Vagina (tissue), 2 donors: ENCODE results near the gene TDRD7. TPM values are rescaled to one million over a fixed set of nuclear protein-coding genes. Genes with fewer than 3 reads are reported as not detected.
"Not testable (repeated sequence)": the region's sequence is repeated elsewhere in the genome, so short reads cannot be mapped to it uniquely, and the experiment has no call there.

Experiments used
- DNase-seq, 2 donors: peaks; one replicate each; pipeline ENCODE4 v3.0.0-alpha.2; 2017; ENCODE audit errors: extremely low spot score in 2 of 2
- H3K27ac ChIP-seq: fragments of 200-600 bp; sonication (generic); one replicate; pipeline ENCODE4 v1.5.1; 2019
- H3K27me3 ChIP-seq: fragments of 200-600 bp; sonication (generic); one replicate; pipeline ENCODE4 v1.5.1; 2019
- H3K36me3 ChIP-seq, 2 donors: fragments of 200-600 bp; sonication (generic); one replicate each; pipeline ENCODE4 v1.5.1; 2017 to 2019
- H3K4me1 ChIP-seq: fragments of 200-600 bp; sonication (generic); one replicate; pipeline ENCODE4 v1.5.1; 2019
- H3K4me3 ChIP-seq, 2 donors: fragments of 200-600 bp; sonication (generic); 1 replicate in 1 of 2; 2 replicates in 1 of 2; pipeline ENCODE4 v1.5.1; 2016 to 2019
- H3K9me3 ChIP-seq: fragments of 200-600 bp; sonication (generic); one replicate; pipeline ENCODE4 v1.5.1; 2019
- POLR2A ChIP-seq, 2 donors: fragments of 450-650 bp; IDR thresholded peaks; one replicate each; pipeline ENCODE4 v1.6.1; 2017; ENCODE audit warnings: antibody characterized with exemption in 2 of 2, mild to moderate bottlenecking in 2 of 2, moderate library complexity in 2 of 2
- POLR2AphosphoS5 ChIP-seq, 2 donors: sonication (generic); formaldehyde crosslinking; IDR thresholded peaks; one replicate each; pipeline ENCODE4 v1.9.0; 2017; ENCODE audit warnings: antibody characterized with exemption in 2 of 2, mild to moderate bottlenecking in 2 of 2, low read depth in 1 of 2; ENCODE audit not compliant: insufficient read depth in 1 of 2
- intact Hi-C: fragments of 100-400 bp; cut with DNase I; formaldehyde crosslinking; loops from one replicate; pipeline ENCODE4 v1.15.1; 2023
- total RNA-seq: library from RNA; depleted of rRNA; stranded (reverse); fragments of >200 nt; gene quantifications from one replicate; pipeline ENCODE4 v1.2.3, GENCODE V29; 2016
- TF ChIP-seq, protein P1 (sequence below), 3 experiments: fragments of 450-650 bp in 2 of 3; fragments of 200-600 bp in 1 of 3; sonication (generic) in 1 of 3; IDR thresholded peaks; one replicate each; pipeline ENCODE4 v1.5.1; 2017 to 2019; ENCODE audit warnings: antibody characterized with exemption in 3 of 3, mild to moderate bottlenecking in 2 of 3, moderate library complexity in 2 of 3

The TDRD7 gene
- total RNA-seq, 1 donor from 2014 or later: 13.5 TPM

DNA sequence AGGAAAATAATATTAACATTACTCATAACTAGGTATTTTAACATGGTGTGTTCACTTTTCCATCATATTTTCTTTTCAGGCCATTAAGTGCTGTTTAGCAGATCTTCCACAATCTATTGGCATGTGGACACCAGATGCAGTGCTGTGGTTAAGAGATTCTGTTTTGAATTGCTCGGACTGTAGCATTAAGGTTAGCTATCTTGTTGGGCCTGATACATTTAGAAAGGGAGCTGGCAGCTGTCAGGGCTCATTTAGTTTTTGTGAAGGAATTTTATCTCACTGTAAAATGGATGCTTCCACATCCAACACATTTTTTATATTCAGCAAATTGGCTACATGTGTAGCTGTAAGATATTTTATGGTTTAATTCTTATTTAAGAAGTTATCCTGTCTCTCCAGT, 68.9 kb downstream of the TDRD7 start:
- DNase-seq: no peak
- H3K36me3 ChIP-seq: peaks cover 0 to 15% of the 10 kb centered on the region in 2 donors
- no peaks in the 10 kb centered on the region for H3K27me3 ChIP-seq
- no peaks in the 10 kb centered on the region for H3K9me3 ChIP-seq
- intact Hi-C loops: no loop called here
- no peak overlapping the region for H3K27ac ChIP-seq
- H3K4me3 ChIP-seq: no peak overlapping the region
- TF ChIP-seq, protein P1, sequence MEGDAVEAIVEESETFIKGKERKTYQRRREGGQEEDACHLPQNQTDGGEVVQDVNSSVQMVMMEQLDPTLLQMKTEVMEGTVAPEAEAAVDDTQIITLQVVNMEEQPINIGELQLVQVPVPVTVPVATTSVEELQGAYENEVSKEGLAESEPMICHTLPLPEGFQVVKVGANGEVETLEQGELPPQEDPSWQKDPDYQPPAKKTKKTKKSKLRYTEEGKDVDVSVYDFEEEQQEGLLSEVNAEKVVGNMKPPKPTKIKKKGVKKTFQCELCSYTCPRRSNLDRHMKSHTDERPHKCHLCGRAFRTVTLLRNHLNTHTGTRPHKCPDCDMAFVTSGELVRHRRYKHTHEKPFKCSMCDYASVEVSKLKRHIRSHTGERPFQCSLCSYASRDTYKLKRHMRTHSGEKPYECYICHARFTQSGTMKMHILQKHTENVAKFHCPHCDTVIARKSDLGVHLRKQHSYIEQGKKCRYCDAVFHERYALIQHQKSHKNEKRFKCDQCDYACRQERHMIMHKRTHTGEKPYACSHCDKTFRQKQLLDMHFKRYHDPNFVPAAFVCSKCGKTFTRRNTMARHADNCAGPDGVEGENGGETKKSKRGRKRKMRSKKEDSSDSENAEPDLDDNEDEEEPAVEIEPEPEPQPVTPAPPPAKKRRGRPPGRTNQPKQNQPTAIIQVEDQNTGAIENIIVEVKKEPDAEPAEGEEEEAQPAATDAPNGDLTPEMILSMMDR (IDR thresholded peaks at IDR 0.05): no peak
- TF ChIP-seq POLR2AphosphoS5 (IDR thresholded peaks at IDR 0.05; ENCODE audit: insufficient read depth in 1 of 2, low read depth in 1 of 2): no peak
- TF ChIP-seq POLR2A (IDR thresholded peaks at IDR 0.05): no peak
- H3K4me1 ChIP-seq: no peaks in the 10 kb centered on the region

DNA sequence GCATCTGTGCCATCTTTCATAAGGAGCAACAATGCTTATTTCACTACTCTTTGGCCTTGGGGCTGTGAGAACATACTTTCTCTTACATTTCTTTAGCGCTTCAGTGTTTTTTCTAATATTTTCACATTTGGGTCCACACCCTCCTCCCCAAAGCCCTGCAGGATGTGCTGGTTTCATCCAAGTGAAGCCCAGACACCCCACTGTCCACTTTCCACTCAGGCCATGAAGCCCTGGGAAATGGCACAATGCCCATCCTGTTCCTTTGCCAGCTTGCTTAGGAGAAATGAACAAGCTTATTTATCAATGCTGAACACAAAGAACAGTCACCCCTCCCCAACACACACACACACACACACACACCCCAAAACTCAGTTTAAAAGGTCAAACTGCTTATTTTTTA, 72.2 kb downstream of the TDRD7 start:
- H3K27ac ChIP-seq: no peak overlapping the region
- peaks cover 0 to 22% of the 10 kb centered on the region in 2 donors for H3K36me3 ChIP-seq
- H3K4me1 ChIP-seq: no peaks in the 10 kb centered on the region
- no peaks in the 10 kb centered on the region for H3K27me3 ChIP-seq
- TF ChIP-seq POLR2AphosphoS5 (IDR thresholded peaks at IDR 0.05; ENCODE audit: insufficient read depth in 1 of 2, low read depth in 1 of 2): no peak
- no peak for TF ChIP-seq POLR2A (IDR thresholded peaks at IDR 0.05)
- TF ChIP-seq, protein P1 (IDR thresholded peaks at IDR 0.05): no peak
- H3K9me3 ChIP-seq: no peaks in the 10 kb centered on the region
- no peak overlapping the region for H3K4me3 ChIP-seq
- no peak for DNase-seq
- intact Hi-C loops: no loop called here

DNA sequence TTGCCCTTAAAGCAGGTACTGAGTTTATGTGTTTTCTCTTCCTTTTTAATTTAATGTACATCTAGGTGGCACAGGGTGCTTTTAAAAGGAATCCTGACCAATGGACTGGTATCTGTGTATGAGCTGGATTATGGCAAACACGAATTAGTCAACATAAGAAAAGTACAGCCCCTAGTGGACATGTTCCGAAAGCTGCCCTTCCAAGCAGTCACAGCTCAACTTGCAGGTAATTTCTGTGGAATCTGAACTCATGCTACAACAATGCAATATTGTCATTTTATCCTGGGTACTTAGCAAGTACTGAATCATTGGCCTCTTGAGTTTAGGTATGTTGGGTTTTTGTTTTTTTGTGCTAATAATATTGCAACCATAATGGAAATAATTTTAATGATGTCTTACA, 75.2 kb downstream of the TDRD7 start:
- H3K4me1 ChIP-seq: no peaks in the 10 kb centered on the region
- peaks cover 0 to 24% of the 10 kb centered on the region in 2 donors for H3K36me3 ChIP-seq
- intact Hi-C loops: no loop called here
- no peak overlapping the region for H3K4me3 ChIP-seq
- DNase-seq: no peak
- H3K9me3 ChIP-seq: no peaks in the 10 kb centered on the region
- H3K27me3 ChIP-seq: no peaks in the 10 kb centered on the region
- TF ChIP-seq, protein P1 (IDR thresholded peaks at IDR 0.05): no peak
- TF ChIP-seq POLR2AphosphoS5 (IDR thresholded peaks at IDR 0.05; ENCODE audit: insufficient read depth in 1 of 2, low read depth in 1 of 2) (no peak), POLR2A (IDR thresholded peaks at IDR 0.05) (no peak)
- no peak overlapping the region for H3K27ac ChIP-seq

DNA sequence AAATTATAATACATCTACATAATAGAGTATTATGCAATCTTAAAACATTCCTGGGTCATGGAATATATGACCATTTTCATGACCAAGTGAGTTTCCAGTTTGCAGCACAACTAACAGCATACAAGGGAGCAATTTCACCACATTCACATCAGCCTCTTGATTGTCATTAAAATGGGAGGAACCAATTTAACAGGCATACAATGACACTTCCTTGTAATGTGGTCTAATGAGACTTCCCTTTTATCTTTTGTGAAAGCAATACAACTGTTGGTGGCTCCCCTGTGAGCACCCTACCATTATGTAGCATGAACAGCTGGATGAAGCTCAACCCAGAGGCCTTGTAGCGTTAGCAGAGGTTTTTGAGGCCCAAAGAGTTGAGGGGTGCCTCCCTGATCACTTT, 76.0 kb downstream of the TDRD7 start:
- DNase-seq: no peak
- Histone ChIP-seq H3K36me3 (peaks cover 0 to 17% of the 10 kb centered on the region in 2 donors), H3K9me3 (no peaks in the 10 kb centered on the region), H3K4me1 (no peaks in the 10 kb centered on the region), H3K27me3 (no peaks in the 10 kb centered on the region), H3K4me3 (no peak overlapping the region), H3K27ac (no peak overlapping the region)
- TF ChIP-seq POLR2AphosphoS5 (IDR thresholded peaks at IDR 0.05; ENCODE audit: insufficient read depth in 1 of 2, low read depth in 1 of 2) (no peak), POLR2A (IDR thresholded peaks at IDR 0.05) (no peak)
- TF ChIP-seq, protein P1 (IDR thresholded peaks at IDR 0.05): no peak
- intact Hi-C loops: no loop called here

DNA sequence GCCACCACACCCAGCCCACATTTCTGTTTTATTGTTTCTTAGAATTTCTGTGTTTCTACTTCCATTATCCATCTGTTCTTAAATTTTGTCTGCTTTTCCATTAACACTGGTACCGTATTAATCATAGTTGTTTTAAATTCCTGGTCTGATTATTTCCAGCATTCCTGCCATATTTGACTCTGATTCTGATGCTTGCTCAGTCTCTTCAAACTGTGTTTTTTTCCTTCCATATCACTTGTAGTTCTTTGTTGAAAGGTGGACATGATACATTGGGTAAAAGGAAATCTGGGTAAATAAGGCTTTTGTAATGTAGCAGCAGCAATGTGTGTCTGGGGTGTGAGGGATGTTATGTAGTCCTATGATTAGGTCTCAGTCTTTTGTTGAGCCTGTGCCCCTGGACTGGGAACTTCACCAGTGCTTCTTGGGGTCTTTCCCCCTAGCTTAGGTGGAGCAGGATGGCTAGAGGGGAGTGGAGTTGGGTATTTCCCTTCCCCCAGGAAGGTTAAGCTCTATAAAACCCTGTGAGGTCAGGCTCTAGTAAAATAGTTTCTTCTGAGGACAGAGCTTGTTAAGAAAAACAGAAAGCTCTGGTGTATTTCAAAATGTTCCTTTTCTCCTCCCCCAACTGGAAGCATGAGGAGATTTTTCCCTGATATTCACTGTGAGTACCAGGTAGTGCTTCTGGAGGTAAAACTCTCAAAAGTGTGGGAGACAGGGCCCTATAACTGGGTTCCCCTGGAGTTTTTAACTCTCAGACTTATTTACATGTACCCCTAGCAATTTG, 79.5 kb downstream of the TDRD7 start:
- Histone ChIP-seq H3K4me1 (no peaks in the 10 kb centered on the region), H3K9me3 (no peaks in the 10 kb centered on the region), H3K27me3 (no peaks in the 10 kb centered on the region), H3K36me3 (peaks cover 0 to 15% of the 10 kb centered on the region in 2 donors), H3K27ac (peak overlapping the region; percentile 60), H3K4me3 (no peak overlapping the region)
- no peak for DNase-seq
- TF ChIP-seq POLR2A (IDR thresholded peaks at IDR 0.05) (no peak), POLR2AphosphoS5 (IDR thresholded peaks at IDR 0.05; ENCODE audit: insufficient read depth in 1 of 2, low read depth in 1 of 2) (no peak)
- TF ChIP-seq, protein P1 (IDR thresholded peaks at IDR 0.05): no peak
- intact Hi-C loops: no loop called here

DNA sequence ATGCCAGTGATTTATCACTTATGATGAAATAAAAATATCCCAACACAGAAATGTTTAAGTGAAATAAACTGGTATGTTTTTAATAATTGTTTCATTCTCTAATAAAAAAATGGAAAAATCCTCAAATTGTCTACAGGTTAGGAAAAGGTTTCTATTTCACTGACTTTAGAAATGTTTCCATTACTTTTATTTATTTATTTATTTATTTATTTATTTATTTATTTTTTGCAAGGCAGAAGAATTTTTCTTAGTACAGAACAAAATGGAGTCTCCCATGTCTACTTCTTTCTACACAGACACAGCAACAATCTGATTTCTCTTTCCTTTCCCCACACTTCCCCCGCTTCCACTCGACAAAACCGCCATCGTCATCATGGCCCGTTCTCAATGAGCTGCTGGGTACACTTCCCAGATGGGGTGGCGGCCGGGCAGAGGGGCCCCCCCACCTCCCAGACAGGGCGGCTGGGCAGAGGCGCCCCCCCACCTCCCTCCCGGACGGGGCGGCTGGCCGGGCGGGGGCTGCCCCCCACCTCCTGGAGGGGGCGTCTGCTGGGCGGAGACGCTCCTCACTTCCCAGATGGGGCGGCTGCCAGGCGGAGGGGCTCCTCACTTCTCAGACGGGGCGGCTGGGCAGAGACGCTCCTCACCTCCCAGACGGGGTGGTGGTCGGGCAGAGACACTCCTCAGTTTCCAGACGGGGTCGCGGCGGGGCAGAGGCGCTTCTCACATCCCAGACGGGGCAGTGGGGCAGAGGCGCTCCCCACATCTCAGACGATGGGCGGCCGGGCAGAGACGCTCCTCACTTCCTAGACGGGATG, 85.9 kb downstream of the TDRD7 start:
- H3K27ac ChIP-seq, intact Hi-C loops, H3K27me3 ChIP-seq, H3K9me3 ChIP-seq, H3K4me3 ChIP-seq, DNase-seq, H3K36me3 ChIP-seq: not testable (repeated sequence)
- H3K4me1 ChIP-seq: peaks cover 11% of the 10 kb centered on the region

DNA sequence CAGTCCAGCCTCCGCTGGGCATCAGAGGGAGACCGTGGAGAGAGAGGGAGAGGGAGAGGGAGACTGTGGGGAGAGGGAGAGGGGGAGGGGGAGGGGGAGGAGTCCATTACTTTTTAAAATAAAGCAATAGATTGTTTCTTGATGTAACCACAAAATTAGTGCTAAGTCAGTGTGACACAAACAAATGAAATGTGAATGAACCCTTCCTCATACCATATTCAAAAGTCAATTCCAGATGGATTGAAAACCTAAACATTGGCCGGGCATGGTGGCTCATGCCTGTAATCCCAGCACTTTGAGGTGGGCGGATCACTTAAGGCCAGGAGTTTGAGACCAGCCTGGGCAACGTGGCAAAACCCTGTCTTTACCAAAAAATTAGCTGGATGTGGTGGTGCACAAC, 87.0 kb downstream of the TDRD7 start:
- H3K27ac ChIP-seq, intact Hi-C loops, H3K36me3 ChIP-seq, H3K9me3 ChIP-seq, DNase-seq, H3K4me3 ChIP-seq, H3K27me3 ChIP-seq: not testable (repeated sequence)
- peaks cover 16% of the 10 kb centered on the region for H3K4me1 ChIP-seq
